Activated CD8-positive, alpha-beta memory T cell treated with anti-CD3 and anti-CD28 coated beads for 48 hours (primary cell): ENCODE results near the gene HSPB8.

ENCODE experiments used
- DNase-seq, 3 experiments: peaks; one replicate each; pipeline ENCODE4 v3.0.0-alpha.2; 2020; ENCODE audit warnings: low read depth in 2 of 3, low spot score in 2 of 3

Gene HSPB8

GRCh38 chr12:119169150-119169549, 9.6 kb upstream of the HSPB8 start:
- DNase-seq: no peak

GRCh38 chr12:119171291-119171690, 7.4 kb upstream of the HSPB8 start:
- no peak for DNase-seq

- DNase-seq: no peak
These were observed 6.9 kb upstream of the HSPB8 start for GRCh38 chr12:119171691-119172425.

- DNase-seq: no peak
These were observed 3.6 kb upstream of the HSPB8 start for GRCh38 chr12:119175081-119175480.

- no peak for DNase-seq
These were observed 2.3 kb upstream of the HSPB8 start for GRCh38 chr12:119176267-119177055.

GRCh38 chr12:119177056-119177325, 1.7 kb upstream of the HSPB8 start:
- no peak for DNase-seq

GRCh38 chr12:119177724-119178380, 879 bp upstream of the HSPB8 start:
- DNase-seq: no peak

- no peak for DNase-seq
These were observed 747 bp downstream of the HSPB8 start for GRCh38 chr12:119179335-119180021.

GRCh38 chr12:119180380-119181040, 1.8 kb downstream of the HSPB8 start:
- no peak for DNase-seq

- DNase-seq: no peak
These were observed 2.5 kb downstream of the HSPB8 start for GRCh38 chr12:119181202-119181601.

- no peak for DNase-seq
These were observed 3.2 kb downstream of the HSPB8 start for GRCh38 chr12:119181944-119182343.

- DNase-seq: no peak
These were observed 4.2 kb downstream of the HSPB8 start for GRCh38 chr12:119182701-119183493.

GRCh38 chr12:119183942-119184695, 5.4 kb downstream of the HSPB8 start:
- no peak for DNase-seq

- no peak for DNase-seq
These were observed 16.5 kb downstream of the HSPB8 start for GRCh38 chr12:119195256-119195655.

GRCh38 chr12:119198440-119198839, 19.7 kb downstream of the HSPB8 start:
- DNase-seq: no peak

- DNase-seq: no peak
These were observed 21.9 kb downstream of the HSPB8 start for GRCh38 chr12:119200601-119201000.

- no peak for DNase-seq
These were observed 23.2 kb downstream of the HSPB8 start for GRCh38 chr12:119201789-119202543.

- DNase-seq: no peak
These were observed 23.8 kb downstream of the HSPB8 start for GRCh38 chr12:119202544-119202943.

- no peak for DNase-seq
These were observed 25.4 kb downstream of the HSPB8 start for GRCh38 chr12:119204131-119204530.
